ENCODE results near the gene KIF9.
"Not testable (repeated sequence)": the region's sequence is repeated elsewhere in the genome, so short reads cannot be mapped to it uniquely, and the experiment has no call there.

Gene KIF9

DNA sequence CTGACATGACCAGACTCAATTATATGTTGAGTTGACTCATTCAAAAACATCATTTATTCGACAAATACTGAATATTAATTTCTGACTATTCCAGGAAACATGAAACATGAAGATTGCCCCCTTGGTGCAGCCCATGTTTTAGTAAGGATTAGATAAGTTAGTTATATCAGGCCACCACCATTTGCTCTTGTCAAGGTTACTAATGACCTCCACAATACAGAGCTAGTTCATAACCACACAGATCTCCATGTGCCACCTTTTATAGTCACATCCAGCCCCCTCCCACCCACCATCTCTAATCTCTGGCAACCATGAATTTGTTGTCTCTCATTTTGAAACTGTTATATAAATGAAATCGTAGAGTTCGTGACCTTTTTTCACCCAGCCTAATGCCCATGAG lies 15.8 kb upstream of the KIF9 start:
- TF ChIP-seq CTCF (IDR thresholded peaks at IDR 0.05; ENCODE audit: insufficient read depth, low read depth, low read length, missing control alignments): no peak
- no peak for DNase-seq (ENCODE audit: low read depth)
- H3K4me3 ChIP-seq (ENCODE audit: low read length): no peak overlapping the region

- TF ChIP-seq CTCF (IDR thresholded peaks at IDR 0.05; ENCODE audit: insufficient read depth, low read depth, low read length, missing control alignments): no peak
- H3K4me3 ChIP-seq (ENCODE audit: low read length): no peak overlapping the region
- DNase-seq (ENCODE audit: low read depth): no peak
Measured at GRCh38 chr3:47296562-47297302, 14.1 kb upstream of the KIF9 start.

- H3K4me3 ChIP-seq (ENCODE audit: low read length): no peak overlapping the region
- DNase-seq (ENCODE audit: low read depth): no peak
- no peak for TF ChIP-seq CTCF (IDR thresholded peaks at IDR 0.05; ENCODE audit: insufficient read depth, low read depth, low read length, missing control alignments)
Measured at GRCh38 chr3:47295976-47296375, 13.4 kb upstream of the KIF9 start.

DNA sequence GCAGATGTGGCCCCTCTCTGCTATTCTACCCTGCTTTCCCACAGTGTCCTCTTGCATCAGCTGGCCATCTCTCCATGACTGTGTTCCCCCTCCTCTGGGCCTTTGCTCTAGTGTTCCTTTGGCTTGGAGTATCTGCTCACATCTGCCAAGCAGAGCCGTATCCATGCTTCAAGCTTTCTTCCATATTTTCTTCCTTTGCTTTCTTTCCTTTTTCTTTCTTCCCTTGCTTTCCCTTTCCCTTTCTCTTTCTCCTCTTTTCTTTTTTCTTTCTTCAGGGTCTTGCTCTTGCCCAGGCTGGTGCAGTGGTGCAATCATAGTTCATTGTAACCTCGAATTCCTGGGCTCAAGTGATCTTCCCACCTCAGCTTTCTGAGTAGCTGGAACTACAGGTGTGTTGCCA lies 12.7 kb upstream of the KIF9 start:
- no peak for TF ChIP-seq CTCF (IDR thresholded peaks at IDR 0.05; ENCODE audit: insufficient read depth, low read depth, low read length, missing control alignments)
- no peak for DNase-seq (ENCODE audit: low read depth)
- H3K4me3 ChIP-seq (ENCODE audit: low read length): no peak overlapping the region

- no peak overlapping the region for H3K4me3 ChIP-seq (ENCODE audit: low read length)
- no peak for TF ChIP-seq CTCF (IDR thresholded peaks at IDR 0.05; ENCODE audit: insufficient read depth, low read depth, low read length, missing control alignments)
- no peak for DNase-seq (ENCODE audit: low read depth)
Measured at GRCh38 chr3:47294392-47294791, 11.8 kb upstream of the KIF9 start.

- TF ChIP-seq CTCF (IDR thresholded peaks at IDR 0.05; ENCODE audit: insufficient read depth, low read depth, low read length, missing control alignments): no peak
- H3K4me3 ChIP-seq (ENCODE audit: low read length): no peak overlapping the region
- DNase-seq (ENCODE audit: low read depth): no peak
Measured at GRCh38 chr3:47293822-47294221, 11.2 kb upstream of the KIF9 start.

DNA sequence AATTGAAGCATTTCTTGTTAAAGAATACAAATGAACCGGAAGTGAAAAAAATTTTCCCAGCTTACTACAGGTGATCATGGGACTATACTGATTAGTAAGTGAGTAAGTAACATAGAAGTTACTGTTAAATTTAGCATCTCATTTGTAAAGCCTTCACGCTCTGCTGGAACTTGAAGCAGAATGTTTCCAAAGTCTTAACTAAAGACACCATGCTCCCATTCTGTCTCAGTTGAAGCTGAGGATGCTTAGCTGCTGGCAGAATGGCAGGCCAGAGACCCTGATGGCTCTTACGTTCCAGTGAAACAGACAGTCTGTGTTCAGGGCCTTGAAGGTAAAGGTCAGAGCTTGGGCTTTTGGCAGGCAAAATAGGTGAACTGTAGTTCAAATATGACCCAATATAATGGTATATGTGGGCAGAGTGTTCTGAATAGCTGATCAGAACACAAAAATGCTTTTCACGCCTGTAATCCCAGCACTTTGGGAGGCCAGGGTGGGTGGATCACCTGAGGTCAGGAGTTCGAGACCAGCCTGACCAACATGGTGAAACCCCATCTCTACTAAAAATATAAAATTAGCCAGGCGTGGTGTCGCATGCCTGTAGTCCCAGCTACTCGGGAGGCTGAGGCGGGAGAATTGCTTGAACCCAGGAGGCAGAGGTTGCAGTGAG lies 9.3 kb upstream of the KIF9 start:
- not testable (repeated sequence) for H3K4me3 ChIP-seq (ENCODE audit: low read length); DNase-seq (ENCODE audit: low read depth)
